Nephron progenitor cell (in vitro differentiated cells): ENCODE results near the gene MYRF.

ENCODE experiments used
- DNase-seq: peaks from one replicate; pipeline ENCODE4 v3.0.0; 2021
- H3K27ac Mint-ChIP-seq: 2 replicates; pipeline ENCODE4 v1.8.0; 2021; ENCODE audit warnings: mild to moderate bottlenecking, moderate library complexity, mixed read lengths
- H3K27me3 Mint-ChIP-seq: 2 replicates; pipeline ENCODE4 v1.8.0; 2021; ENCODE audit warnings: mild to moderate bottlenecking, low read depth, mixed read lengths; ENCODE audit not compliant: poor library complexity
- H3K36me3 Mint-ChIP-seq: 2 replicates; pipeline ENCODE4 v1.8.0; 2021; ENCODE audit warnings: low read depth, mixed read lengths
- H3K4me1 Mint-ChIP-seq: 2 replicates; pipeline ENCODE4 v1.8.0; 2021; ENCODE audit warnings: mixed read lengths
- H3K4me3 Mint-ChIP-seq: 2 replicates; pipeline ENCODE4 v1.8.0; 2021; ENCODE audit warnings: mild to moderate bottlenecking, moderate library complexity, mixed read lengths
- H3K9me3 Mint-ChIP-seq: 2 replicates; pipeline ENCODE4 v1.8.0; 2021; ENCODE audit warnings: mild to moderate bottlenecking, moderate library complexity, mixed read lengths
- CTCF ChIP-seq: fragments of 200-600 bp; sonication (generic); IDR thresholded peaks from 2 replicates; pipeline ENCODE4 v1.5.0; 2021; ENCODE audit warnings: antibody characterized with exemption

Gene MYRF

GRCh38 chr11:61716478-61717285, 35.8 kb upstream of the MYRF start:
- no peaks in the 10 kb centered on the region for H3K9me3 Mint-ChIP-seq
- H3K27me3 Mint-ChIP-seq = peaks cover 12% of the 10 kb centered on the region
- peak overlapping the region; percentile 14 for H3K4me3 Mint-ChIP-seq
- DNase-seq = no peak
- no peak for TF ChIP-seq CTCF
- no peaks in the 10 kb centered on the region for H3K36me3 Mint-ChIP-seq
- no peak overlapping the region for H3K27ac Mint-ChIP-seq
- peaks cover 72% of the 10 kb centered on the region for H3K4me1 Mint-ChIP-seq

- Mint-ChIP-seq H3K36me3 (no peaks in the 10 kb centered on the region), H3K4me1 (peaks cover 65% of the 10 kb centered on the region), H3K27ac (no peak overlapping the region), H3K27me3 (peaks cover 12% of the 10 kb centered on the region), H3K4me3 (peak overlapping the region; percentile 76), H3K9me3 (no peaks in the 10 kb centered on the region)
- DNase-seq = no peak
- no peak for TF ChIP-seq CTCF
These were observed 35.0 kb upstream of the MYRF start for GRCh38 chr11:61717286-61718033.

GRCh38 chr11:61718046-61718531, 34.3 kb upstream of the MYRF start:
- Mint-ChIP-seq H3K27ac (no peak overlapping the region), H3K4me3 (peak overlapping the region; percentile 76)

GRCh38 chr11:61718621-61719302, 33.7 kb upstream of the MYRF start:
- no peaks in the 10 kb centered on the region for H3K9me3 Mint-ChIP-seq
- DNase-seq = peak; percentile 74
- H3K4me1 Mint-ChIP-seq = peaks cover 52% of the 10 kb centered on the region
- no peak for TF ChIP-seq CTCF
- H3K27ac Mint-ChIP-seq = no peak overlapping the region
- peak overlapping the region; percentile 76 for H3K4me3 Mint-ChIP-seq
- H3K27me3 Mint-ChIP-seq = peaks cover 6% of the 10 kb centered on the region
- H3K36me3 Mint-ChIP-seq = no peaks in the 10 kb centered on the region

More at GRCh38 chr11:61718046-61718531, 34.3 kb upstream of the MYRF start:
- Mint-ChIP-seq H3K27me3 (peaks cover 9% of the 10 kb centered on the region), H3K36me3 (no peaks in the 10 kb centered on the region), H3K4me1 (peaks cover 58% of the 10 kb centered on the region), H3K9me3 (no peaks in the 10 kb centered on the region)
- TF ChIP-seq CTCF = no peak
- DNase-seq = no peak

GRCh38 chr11:61719978-61720377, 32.5 kb upstream of the MYRF start:
- Mint-ChIP-seq H3K9me3 (no peaks in the 10 kb centered on the region), H3K36me3 (no peaks in the 10 kb centered on the region), H3K4me1 (peaks cover 39% of the 10 kb centered on the region), H3K27ac (no peak overlapping the region), H3K27me3 (peaks cover 5% of the 10 kb centered on the region), H3K4me3 (no peak overlapping the region)
- TF ChIP-seq CTCF = no peak
- DNase-seq = no peak
